Fibroblast of skin of abdomen (primary cell): ENCODE data around the gene GNB2.
"Not testable (repeated sequence)": the region's sequence is repeated elsewhere in the genome, so short reads cannot be mapped to it uniquely, and the experiment has no call there.

Experiments
- DNase-seq: peaks from one replicate; pipeline ENCODE4 v3.0.0-alpha.2; 2013

GNB2 gene

GRCh38 chr7:100665168-100665726 is 8.3 kb upstream of the GNB2 start:
- DNase-seq = no peak

- no peak for DNase-seq
Observed at GRCh38 chr7:100667331-100668068, 6.0 kb upstream of the GNB2 start.

GRCh38 chr7:100668069-100668449 is 5.5 kb upstream of the GNB2 start:
- DNase-seq = no peak

GRCh38 chr7:100669106-100669505 is 4.4 kb upstream of the GNB2 start:
- not testable (repeated sequence) for DNase-seq

GRCh38 chr7:100670074-100670473 is 3.5 kb upstream of the GNB2 start:
- no peak for DNase-seq

- DNase-seq = no peak
Observed at GRCh38 chr7:100671353-100672327, 1.9 kb upstream of the GNB2 start.

- DNase-seq = no peak
Observed at GRCh38 chr7:100673942-100674410, 436 bp downstream of the GNB2 start.

- DNase-seq = no peak
Observed at GRCh38 chr7:100674411-100675104, 1.0 kb downstream of the GNB2 start.

- DNase-seq = no peak
Observed at GRCh38 chr7:100675105-100675451, 1.5 kb downstream of the GNB2 start.

- DNase-seq = peak; percentile 69
Observed at GRCh38 chr7:100675581-100676350, 2.2 kb downstream of the GNB2 start.

- DNase-seq = no peak
Observed at GRCh38 chr7:100676501-100677306, 3.2 kb downstream of the GNB2 start.

- DNase-seq = no peak
Observed at GRCh38 chr7:100677308-100678267, 4.0 kb downstream of the GNB2 start.

- DNase-seq = no peak
Observed at GRCh38 chr7:100678291-100678984, 4.9 kb downstream of the GNB2 start.

- no peak for DNase-seq
Observed at GRCh38 chr7:100679129-100679926, 5.8 kb downstream of the GNB2 start.

GRCh38 chr7:100679927-100680575 is 6.5 kb downstream of the GNB2 start:
- DNase-seq = no peak

GRCh38 chr7:100680576-100681271 is 7.2 kb downstream of the GNB2 start:
- DNase-seq = no peak
